ENCODE data around the gene RERE. TPM values are rescaled to one million over a fixed set of nuclear protein-coding genes. Genes with fewer than 3 reads are reported as not detected.

RERE gene
- total and polyA plus RNA-seq, 5 donors = 72.4 to 175 (median 161) TPM

Small RNA genes lying within 50 kb of the gene (microRNA-seq; reads per million reads assigned to microRNA genes)
- gene MIR6728 = 0 reads per million in 2 donors

Other genes starting within 250 kb of the RERE start
- gene ENO1, start 61.0 kb upstream of the RERE start, total RNA-seq = 100 to 1,000 TPM; 146 to 335 (median 212) TPM
- gene ENO1, start 61.0 kb upstream of the RERE start, polyA plus RNA-seq = 138 TPM
- gene CA6, start 128.2 kb upstream of the RERE start, total RNA-seq = not detected
- not detected for gene CA6, start 128.2 kb upstream of the RERE start, polyA plus RNA-seq
- gene SLC2A7, start 208.8 kb upstream of the RERE start, total RNA-seq = not detected
- gene SLC2A7, start 208.8 kb upstream of the RERE start, polyA plus RNA-seq = not detected

All from right cardiac atrium (tissue), 5 donors.